SK-N-MC (cell line): ENCODE data around the gene LRMDA.

Experiments used
- EZH2 ChIP-seq: fragments of 200-600 bp; sonication (generic); IDR thresholded peaks from one replicate; pipeline ENCODE4 v1.6.1; 2017; ENCODE audit warnings: antibody characterized with exemption
- POLR2AphosphoS5 ChIP-seq: IDR thresholded peaks from 2 replicates; pipeline ENCODE4 v1.6.1; 2012; ENCODE audit warnings: mild to moderate bottlenecking, low read depth, low read length, borderline replicate concordance

DNA sequence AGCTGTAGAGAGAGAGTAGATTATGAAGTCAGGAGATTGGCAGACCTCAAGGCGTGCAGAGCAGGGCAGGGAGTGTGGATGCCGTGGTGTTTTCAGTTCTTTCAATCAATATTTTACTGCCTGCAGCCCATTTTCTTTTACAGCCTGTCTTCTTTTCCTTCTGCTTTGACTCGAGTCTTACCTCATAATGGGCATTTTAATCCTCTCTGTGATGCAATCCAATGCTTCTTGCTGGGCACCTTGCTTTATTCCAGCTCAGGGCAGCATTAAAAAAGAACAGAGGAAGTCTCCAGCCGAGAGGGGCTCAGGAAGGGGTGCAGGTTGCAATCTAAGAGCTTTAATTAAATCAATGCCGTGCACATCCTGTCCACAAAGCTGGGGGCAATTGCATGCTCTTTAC, 839.0 kb downstream of the LRMDA start:
- no peak for TF ChIP-seq POLR2AphosphoS5
- no peak for TF ChIP-seq EZH2
